GM19099 (cell line): Measurements from ENCODE around the gene PPM1H.

Experiments used
- POLR2A ChIP-seq: IDR thresholded peaks from 3 replicates; pipeline ENCODE4 v1.6.1; 2011; ENCODE audit warnings: low read depth; ENCODE audit not compliant: insufficient read length; ENCODE audit errors: extremely low read depth

The PPM1H gene

DNA sequence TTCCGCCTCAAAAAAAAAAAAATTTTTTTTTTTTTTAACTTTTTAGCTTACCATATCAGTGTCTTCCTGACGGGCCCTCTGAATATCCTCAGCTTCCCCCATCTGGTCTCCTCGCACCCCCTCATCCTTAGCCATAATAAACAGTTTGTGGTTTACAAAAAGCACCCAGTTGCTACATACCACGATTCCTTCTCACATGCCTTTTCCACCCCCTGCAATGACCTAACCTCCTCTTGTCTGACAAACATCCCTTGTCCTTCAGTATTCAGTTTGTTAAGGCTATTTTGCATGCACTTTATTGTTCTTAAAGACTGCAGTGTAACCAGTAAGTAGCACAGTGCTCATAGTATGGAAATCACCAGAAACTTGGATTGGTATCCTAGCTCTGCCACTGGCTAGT lies 88.5 kb downstream of the PPM1H start:
- TF ChIP-seq POLR2A = no peak

DNA sequence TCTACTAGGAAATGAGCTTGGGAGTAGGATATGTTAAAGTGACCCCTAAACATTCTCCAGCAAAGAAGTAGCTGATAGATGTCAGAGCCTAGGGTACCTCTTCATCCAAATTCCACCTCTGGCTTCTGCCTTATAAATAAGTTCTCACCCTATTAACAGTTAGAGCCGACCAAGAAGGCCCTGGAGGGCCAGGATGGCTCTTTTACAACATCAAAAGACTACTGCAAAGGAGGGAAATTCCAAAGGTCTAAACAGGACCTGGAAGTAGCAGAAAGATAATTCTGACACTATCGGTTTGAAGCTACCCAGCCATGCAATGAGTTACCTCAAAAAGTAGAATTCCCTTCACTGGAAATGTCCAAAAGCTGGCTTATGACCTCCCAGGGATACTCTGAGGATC lies 90.0 kb downstream of the PPM1H start:
- no peak for TF ChIP-seq POLR2A

DNA sequence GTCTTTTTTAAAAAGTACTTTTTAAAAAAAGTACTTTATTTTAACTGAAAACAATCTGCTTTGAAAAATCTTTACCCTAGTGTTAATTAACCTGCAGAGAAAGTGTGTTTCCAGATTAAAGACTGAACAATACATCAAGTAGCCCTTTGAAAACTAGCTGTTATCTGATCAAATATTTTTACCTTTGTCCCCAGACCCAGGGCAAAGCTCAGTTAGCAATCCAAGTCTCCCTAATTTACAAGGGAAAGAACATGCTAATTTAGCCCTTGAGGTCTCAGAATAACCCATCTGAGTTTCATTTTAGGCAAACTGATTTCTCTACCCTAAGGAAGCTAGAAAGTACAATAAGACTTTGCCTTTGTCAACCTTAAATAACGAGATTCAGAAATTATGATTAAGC lies 91.2 kb downstream of the PPM1H start:
- TF ChIP-seq POLR2A = no peak

DNA sequence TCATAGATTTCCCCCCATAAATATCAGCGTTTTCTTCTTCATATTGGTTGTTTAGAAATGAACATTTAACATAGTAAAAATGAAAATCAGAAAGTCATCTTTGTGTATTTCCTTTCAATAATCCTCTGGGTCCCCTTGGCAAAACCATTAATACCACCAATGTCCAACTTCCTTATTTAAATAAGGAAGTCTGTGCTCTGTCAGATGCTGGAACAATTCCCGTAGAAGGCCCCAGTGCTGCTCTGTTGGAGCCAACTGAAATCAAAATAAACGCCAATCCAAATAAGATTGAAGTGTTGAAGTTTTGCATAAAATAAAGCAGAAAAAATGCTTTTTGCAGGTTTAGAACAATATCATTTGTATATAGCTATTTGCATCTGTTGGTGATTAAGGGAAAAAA lies 93.1 kb downstream of the PPM1H start:
- TF ChIP-seq POLR2A = no peak

DNA sequence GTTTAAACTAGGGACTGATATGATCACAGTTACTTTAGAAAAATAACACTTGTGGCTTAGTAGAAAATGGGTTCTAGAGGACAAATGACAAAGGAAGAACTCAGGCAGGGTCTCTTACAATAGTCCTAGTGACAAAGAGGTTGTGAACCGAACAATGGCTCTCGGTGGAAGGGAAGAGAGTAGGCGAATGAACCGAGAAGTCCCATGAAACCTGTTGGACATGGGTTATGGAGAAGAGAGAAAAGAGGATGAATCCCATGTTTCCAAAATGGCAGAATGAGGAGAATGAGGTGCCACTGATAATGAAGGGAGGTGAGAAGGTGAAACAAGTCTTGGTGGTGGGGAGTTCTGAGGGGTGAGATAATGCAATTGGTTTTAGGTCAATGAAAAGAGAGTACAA lies 94.1 kb downstream of the PPM1H start:
- TF ChIP-seq POLR2A = no peak

DNA sequence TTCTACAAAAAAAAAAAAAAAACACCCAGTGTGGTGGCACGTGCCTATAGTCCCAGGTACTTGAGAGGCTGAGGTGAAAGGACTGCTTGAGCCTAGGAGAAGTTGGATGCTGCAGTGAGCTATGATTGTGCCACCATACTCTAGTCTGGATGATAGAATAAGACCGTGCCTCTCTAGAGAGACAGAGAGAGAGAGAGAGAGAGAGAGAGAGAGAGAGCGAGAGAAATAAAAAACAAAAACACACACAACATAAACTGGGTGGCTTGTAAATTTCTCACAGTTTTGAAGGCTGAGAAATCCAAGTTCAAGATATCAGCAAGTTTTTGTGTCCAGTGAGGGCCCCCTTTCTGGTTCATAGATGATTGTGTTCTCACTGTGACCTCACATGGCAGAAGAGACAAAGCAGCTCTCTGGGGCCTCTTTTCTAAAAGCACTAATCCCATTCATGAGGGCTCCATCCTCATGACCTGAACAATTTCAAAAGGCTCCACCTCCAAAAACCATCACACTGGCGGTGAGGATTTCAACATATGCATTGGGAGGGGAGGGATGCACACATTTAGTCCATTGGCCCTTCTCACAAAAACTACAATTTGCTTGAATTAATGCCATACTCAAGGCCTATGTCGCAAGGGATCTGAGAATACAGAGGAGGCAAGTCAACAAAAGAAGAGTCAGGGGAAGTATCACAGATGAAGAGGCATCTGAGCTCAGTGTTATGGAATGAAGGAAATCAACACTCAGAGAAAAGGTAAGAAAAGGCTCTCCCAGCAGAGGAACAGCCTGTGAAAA lies 94.9 kb downstream of the PPM1H start:
- TF ChIP-seq POLR2A = no peak

DNA sequence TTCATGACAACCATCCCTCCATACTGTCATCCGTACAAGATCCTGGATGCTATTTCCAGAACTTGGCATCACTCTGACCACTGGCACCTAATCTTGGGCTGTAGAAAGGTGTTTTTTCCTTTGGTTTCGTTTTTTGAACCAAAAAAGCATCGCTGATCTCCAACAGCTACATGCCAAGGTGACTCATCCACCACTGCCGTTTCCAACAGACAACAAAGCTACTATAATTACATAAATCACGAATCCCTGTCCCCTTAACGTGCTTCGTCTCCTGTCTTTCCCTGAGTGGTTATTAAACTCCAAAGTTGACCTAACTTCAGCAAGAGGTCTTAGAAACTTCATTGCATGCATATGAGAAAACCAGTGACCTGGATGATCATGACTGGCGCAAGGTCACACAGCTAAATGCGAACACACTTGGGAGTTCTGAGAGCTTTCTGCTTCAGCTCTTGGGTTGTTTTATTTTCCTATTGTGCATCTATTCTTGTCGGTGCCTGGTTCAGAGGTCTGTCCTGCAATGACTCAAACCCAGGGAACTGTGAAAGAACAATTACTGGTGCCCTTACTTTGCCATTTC lies 99.9 kb downstream of the PPM1H start:
- TF ChIP-seq POLR2A = no peak

DNA sequence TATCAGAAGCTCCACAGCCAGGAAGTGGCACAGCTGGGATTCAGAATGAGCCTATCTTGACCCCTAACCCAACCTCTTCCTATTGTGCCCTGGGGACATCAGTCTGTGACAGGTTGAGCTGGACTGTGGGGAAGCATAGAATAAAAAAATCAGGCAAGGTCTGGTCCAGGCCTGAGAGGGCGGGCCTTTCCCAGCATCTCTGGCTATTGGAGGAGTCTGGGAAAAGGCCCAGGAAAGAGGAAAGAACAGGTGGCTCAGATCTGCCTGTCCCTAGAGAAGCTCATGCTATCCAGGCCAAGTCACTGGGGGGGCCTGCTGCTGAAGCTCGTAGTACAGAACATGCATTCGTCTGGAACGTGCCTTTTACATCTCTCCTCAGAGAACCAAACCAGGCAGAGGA lies 100.5 kb downstream of the PPM1H start:
- no peak for TF ChIP-seq POLR2A

DNA sequence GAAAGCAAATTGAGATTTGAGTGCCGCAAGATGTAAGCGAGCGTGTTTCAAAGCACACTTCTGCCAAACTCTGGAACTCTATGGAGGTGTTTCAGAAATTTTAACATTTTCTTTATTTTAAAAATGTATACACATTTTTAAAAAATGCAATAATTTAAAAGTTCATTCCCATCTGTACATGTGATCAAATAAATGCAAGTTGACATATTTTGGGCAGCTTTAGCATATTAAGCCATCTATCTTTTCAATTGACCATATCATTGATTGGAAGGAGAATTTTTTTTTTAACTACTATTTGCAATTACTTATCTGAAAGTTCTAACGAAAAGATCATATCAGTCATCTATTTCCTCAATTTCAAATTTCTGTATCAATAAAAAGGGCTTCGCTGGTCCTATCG lies 101.3 kb downstream of the PPM1H start:
- TF ChIP-seq POLR2A = no peak

DNA sequence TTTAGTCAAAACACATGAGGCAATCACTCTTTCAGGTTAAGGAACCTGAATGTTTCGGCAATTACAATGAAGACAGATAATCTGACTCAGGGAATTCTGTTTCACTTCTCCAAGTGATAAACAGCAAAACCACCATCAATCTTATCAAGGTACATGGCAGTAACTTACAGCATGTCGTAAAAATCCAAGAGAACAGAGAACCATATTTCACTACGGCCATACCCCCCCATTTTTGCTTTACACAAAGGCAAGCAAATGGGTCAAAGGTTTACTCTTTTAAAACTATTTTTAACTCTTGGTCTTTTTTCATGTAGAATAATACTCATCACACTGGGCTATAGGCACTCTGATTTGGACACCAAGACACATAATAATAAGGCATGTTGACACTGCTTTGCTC lies 102.4 kb downstream of the PPM1H start:
- no peak for TF ChIP-seq POLR2A

DNA sequence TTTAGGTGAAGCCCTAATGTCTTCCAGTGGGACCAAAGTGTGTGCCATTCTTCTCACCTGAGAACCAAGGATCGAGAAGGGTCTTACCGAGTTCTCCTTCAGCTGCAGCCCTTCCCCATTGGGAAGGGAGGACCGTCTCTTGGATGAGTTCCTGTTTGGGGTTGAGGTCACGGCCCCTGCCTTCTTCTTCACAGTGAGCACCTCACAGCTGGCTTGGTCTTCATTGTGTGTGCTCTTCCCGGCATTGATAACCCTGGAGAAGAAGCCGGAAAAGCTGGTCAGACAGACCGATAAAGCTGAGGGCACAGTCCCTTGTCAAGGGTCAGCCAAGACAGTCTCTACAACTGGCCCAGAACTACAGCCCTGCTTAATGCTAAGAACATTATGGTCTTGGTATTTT lies 102.9 kb downstream of the PPM1H start:
- no peak for TF ChIP-seq POLR2A

DNA sequence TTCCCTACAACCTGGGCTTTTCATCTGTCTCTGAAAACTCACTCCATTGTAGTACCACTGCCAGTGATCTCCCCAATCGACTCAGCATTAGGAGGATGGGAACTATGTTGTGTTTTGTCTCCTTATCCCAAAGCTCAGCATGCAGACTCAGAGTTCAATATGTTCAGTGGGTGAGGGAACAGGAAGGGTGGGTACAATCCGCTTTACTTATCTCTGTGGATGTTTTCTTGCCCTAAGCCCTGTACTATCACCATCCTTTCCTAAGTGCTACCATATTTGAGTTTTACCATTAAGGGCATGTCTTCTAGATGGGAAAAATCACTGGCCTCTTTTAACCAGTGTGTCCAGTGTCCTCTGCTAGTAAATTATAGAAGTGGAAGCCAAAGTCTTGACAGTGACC lies 107.1 kb downstream of the PPM1H start:
- TF ChIP-seq POLR2A = no peak

DNA sequence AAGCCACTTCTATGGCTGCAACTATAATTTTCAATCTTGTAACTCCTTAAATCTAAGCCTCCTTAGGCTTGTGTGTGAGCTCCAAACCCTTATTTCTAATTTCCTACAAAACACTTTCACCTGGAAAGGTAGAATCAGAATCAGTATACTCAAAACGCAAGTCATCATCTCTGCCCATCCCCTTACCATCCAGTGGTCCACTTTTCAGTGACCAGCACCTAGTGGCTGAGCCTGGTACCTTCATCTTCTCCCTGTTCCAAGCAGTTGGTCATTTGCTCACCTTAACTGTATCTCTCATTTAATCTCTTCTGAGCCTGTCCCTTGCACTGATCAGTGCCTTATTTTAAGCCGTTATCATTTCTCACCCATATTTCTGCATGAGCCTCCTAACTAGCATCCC lies 107.9 kb downstream of the PPM1H start:
- no peak for TF ChIP-seq POLR2A

DNA sequence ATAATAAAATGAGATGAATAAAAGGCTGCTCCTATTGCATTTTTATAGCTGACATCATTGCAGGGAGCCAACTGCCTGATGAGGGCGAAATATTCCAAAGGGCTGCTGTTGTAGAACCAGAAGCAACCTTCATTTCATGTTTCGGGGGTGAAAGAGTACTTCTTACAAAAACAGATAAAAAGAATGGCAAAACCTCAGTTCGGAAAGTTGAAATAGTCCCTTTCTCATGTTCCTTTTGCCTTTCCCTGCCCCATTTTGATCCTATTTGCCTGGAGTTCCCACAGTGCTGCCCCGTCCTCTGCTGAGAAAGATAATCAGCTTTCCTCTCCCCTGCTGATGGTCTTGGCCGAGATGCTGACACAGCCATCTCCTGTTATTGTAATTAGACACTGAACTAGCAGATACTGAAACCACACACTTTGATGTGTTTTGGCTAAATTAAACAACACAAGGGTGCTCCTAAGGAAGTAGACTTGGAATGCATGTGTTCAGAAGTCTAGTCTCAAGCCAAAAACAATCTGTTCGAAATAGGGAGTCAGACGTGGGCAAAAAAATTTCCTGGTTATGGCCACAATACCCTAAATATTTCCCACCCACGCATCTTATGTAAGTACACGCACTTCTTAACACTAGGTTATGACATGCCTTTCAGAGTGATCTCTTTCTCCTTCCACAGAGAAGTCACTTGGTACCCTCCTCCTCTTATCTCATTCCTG lies 117.2 kb downstream of the PPM1H start:
- no peak for TF ChIP-seq POLR2A

DNA sequence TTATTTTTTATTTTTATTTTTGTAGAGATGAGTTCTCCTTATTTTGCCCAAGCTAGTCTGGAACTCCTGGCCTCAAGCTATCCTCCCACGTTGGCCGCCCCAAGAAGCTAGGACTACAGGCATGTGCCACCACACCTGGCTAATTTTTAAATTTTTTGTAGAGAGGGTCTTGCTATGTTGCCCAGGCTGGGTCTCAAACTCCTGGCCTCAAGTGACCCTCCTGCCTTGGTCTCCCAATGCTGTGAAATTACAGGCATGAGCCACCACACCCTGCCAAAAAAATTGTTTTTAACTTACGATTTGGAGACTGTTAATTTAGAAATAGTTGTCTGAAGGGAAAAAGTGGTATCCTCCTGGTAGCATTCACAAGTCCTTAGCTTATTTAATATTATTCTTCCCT lies 120.7 kb downstream of the PPM1H start:
- TF ChIP-seq POLR2A = no peak

DNA sequence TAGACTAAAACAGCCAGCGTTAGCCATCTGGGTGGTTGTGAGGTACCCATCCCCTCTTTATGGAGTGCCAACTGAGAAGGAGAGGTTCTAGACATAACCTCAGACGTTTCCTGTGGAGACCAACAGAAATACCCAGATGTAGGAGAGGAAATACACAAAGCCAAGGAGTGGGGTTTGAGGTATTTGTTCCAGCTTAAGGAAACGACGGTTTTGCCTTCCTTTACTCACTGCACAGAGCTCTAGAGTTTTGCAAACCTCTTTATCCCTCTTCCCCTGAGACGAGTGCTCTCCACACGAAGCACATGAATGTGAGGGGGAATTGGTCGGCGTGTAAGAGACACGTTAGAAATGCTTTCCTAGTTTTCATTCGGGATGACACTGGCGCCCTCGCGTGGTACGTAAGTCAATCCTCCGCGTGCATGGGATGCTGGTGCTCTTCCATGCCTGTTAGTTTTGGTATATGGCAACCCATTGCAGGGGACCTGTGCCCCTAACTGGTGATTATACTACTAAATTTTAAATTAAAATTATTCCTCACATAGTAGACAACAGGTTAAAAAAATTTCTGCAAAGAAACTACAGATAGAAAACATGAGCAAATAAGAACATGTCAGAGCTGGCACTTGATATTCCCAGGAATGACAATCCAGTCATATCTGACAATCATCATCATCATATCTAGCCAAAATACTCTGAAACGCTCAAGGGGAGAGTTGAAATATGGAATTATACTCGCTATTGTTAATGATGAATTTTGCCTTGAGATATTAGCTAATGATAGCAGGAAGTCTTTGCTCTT lies 121.7 kb downstream of the PPM1H start:
- TF ChIP-seq POLR2A = no peak

DNA sequence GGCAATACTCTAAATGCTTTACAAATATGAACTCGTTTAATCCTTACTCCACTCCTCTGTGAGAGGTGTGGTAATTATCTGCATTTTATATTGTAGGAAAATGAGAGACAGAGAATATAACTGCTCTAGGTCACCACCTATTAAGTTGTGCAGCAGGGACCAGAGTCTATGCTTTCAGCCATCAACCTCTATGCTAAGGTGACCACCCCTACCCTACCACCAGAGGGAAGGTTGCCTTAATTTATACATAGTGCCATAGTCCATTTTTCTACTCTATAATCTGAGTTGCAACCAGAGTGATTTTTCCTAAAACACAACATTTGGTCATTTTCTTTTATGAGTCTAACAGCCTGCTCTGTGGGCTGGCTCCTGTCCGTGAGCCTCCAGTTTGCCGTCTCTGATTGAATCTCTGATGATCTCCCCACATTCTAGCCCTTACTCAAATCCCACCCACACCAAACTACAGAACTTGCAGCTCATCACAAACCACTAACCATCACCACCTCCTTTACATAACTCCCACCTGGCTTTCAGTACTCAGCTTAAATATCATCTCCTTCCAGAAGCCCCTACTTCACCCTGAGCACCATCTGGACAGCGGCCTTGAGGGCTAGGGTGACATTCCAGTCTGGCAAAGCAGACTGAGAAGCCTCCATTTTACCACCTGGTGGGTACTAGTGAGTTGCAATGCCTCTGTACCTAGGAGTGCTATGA lies 126.6 kb downstream of the PPM1H start:
- TF ChIP-seq POLR2A = no peak
